Tibial artery (tissue), 4 donors: ENCODE measurements around the gene CITED2.
A peak's percentile ranks its signal among the peaks of the same experiment; 100 is the strongest.
"Not testable (repeated sequence)": the region's sequence is repeated elsewhere in the genome, so short reads cannot be mapped to it uniquely, and the experiment has no call there.

Experiments
- DNase-seq, 2 donors: peaks; one replicate each; pipeline ENCODE4 v3.0.0-alpha.2; 2019
- H3K27ac ChIP-seq, 2 donors: fragments of 200-600 bp; sonication (generic) in 1 of 2; 1 replicate in 1 of 2; 2 replicates in 1 of 2; pipeline ENCODE4 v1.5.1; 2018 to 2019; ENCODE audit warnings: mild to moderate bottlenecking in 1 of 2
- H3K27me3 ChIP-seq, 2 donors: fragments of 200-600 bp; sonication (generic) in 1 of 2; one replicate each; pipeline versions ENCODE4 v1.5.1 to v1.6.0; 2016 to 2019
- H3K36me3 ChIP-seq, 3 donors: fragments of 200-600 bp; sonication (generic) in 2 of 3; one replicate each; pipeline ENCODE4 v1.5.1; 2016 to 2019; ENCODE audit warnings: mild to moderate bottlenecking in 2 of 3
- H3K4me1 ChIP-seq, 4 donors: fragments of 200-600 bp; sonication (generic) in 2 of 4; 1 replicate in 3 of 4; 2 replicates in 1 of 4; pipeline ENCODE4 v1.5.1; 2016 to 2019
- H3K4me3 ChIP-seq, 2 donors: fragments of 200-600 bp; sonication (generic) in 1 of 2; 1 replicate in 1 of 2; 2 replicates in 1 of 2; pipeline ENCODE4 v1.5.1; 2018 to 2019; ENCODE audit warnings: mild to moderate bottlenecking in 2 of 2
- H3K9me3 ChIP-seq, 3 donors: fragments of 200-600 bp; sonication (generic) in 1 of 3; one replicate each; pipeline ENCODE4 v1.5.1; 2016 to 2019
- intact Hi-C: fragments of 100-400 bp; cut with DNase I; formaldehyde crosslinking; loops from one replicate; pipeline ENCODE4 v1.15.0; 2023; ENCODE audit warnings: low total_unique reads
- TF ChIP-seq, protein P1 (sequence below), 2 experiments: fragments of 200-600 bp in 1 of 2; fragments of 450-650 bp in 1 of 2; IDR thresholded peaks; one replicate each; pipeline ENCODE4 v1.5.1; 2017 to 2019; ENCODE audit warnings: antibody characterized with exemption in 2 of 2, mild to moderate bottlenecking in 1 of 2, moderate library complexity in 1 of 2

CITED2 gene

GRCh38 chr6:139368661-139369060, 5.8 kb downstream of the CITED2 start:
- Histone ChIP-seq H3K4me3 (no peak overlapping the region), H3K36me3 (peaks cover 11 to 23% (median 13%) of the 10 kb centered on the region in 3 donors), H3K27me3 (no peaks in the 10 kb centered on the region), H3K4me1 (peaks cover 0 to 33% (median 18%) of the 10 kb centered on the region in 4 donors), H3K27ac (peak overlapping the region in 1 of 2 donors; percentile 29), H3K9me3 (no peaks in the 10 kb centered on the region)
- DNase-seq: no peak
- TF ChIP-seq, protein P1, sequence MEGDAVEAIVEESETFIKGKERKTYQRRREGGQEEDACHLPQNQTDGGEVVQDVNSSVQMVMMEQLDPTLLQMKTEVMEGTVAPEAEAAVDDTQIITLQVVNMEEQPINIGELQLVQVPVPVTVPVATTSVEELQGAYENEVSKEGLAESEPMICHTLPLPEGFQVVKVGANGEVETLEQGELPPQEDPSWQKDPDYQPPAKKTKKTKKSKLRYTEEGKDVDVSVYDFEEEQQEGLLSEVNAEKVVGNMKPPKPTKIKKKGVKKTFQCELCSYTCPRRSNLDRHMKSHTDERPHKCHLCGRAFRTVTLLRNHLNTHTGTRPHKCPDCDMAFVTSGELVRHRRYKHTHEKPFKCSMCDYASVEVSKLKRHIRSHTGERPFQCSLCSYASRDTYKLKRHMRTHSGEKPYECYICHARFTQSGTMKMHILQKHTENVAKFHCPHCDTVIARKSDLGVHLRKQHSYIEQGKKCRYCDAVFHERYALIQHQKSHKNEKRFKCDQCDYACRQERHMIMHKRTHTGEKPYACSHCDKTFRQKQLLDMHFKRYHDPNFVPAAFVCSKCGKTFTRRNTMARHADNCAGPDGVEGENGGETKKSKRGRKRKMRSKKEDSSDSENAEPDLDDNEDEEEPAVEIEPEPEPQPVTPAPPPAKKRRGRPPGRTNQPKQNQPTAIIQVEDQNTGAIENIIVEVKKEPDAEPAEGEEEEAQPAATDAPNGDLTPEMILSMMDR (IDR thresholded peaks at IDR 0.05): no peak
- intact Hi-C loops: no loop called here

GRCh38 chr6:139367810-139368351, 6.6 kb downstream of the CITED2 start:
- DNase-seq: no peak
- no peaks in the 10 kb centered on the region for H3K9me3 ChIP-seq
- peaks cover 0 to 33% (median 18%) of the 10 kb centered on the region in 4 donors for H3K4me1 ChIP-seq
- TF ChIP-seq, protein P1 (IDR thresholded peaks at IDR 0.05): no peak
- no peak overlapping the region for H3K4me3 ChIP-seq
- peaks cover 5 to 15% (median 9%) of the 10 kb centered on the region in 3 donors for H3K36me3 ChIP-seq
- intact Hi-C loops: no loop called here
- H3K27me3 ChIP-seq: no peaks in the 10 kb centered on the region
- peak overlapping the region in 1 of 2 donors; percentile 29 for H3K27ac ChIP-seq

- TF ChIP-seq, protein P1 (IDR thresholded peaks at IDR 0.05): no peak
- Histone ChIP-seq H3K36me3 (no peaks in the 10 kb centered on the region), H3K27ac (no peak overlapping the region), H3K27me3 (no peaks in the 10 kb centered on the region), H3K9me3 (no peaks in the 10 kb centered on the region), H3K4me3 (no peak overlapping the region), H3K4me1 (peaks cover 0 to 25% (median 13%) of the 10 kb centered on the region in 4 donors)
- DNase-seq: no peak
- intact Hi-C loops: loop anchor here (5.0 kb wide), 2 partner anchors 148 to 548 kb away; no protein-coding TSS in a partner anchor
Observed at GRCh38 chr6:139364982-139365379, 9.5 kb downstream of the CITED2 start.

DNA sequence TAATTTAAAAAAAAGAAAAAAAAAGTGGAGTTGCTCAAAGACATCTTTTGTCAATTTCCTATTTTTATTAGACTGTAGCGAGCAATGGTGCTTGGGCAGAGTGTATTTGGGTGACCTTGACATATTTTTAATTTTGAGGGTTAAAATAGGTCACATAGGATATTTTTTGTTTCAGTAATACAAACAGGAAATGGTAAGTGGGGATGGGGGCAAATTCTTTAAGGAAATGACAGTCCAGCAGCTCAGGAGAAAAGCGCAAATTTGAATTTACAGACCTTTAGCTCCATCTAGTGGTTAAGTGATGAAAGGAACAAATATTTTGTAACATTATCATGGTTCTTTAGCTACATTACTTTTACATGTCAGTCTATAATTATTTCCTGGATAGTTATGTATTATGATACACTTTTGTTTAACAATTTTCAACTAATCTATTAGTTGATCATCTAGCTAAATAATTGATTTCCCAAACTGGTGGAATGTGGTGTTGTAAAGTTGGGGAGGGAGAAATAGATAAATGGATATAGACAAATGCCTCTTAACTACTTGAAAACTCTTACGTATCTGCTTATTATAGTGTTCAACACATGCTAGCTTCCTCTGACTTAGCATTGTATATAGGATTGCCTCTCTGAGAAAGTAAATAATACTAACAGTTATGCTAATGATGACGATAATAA, 10.0 kb downstream of the CITED2 start:
- Histone ChIP-seq H3K9me3 (no peaks in the 10 kb centered on the region), H3K4me1 (peaks cover 0 to 20% (median 8%) of the 10 kb centered on the region in 4 donors), H3K27me3 (no peaks in the 10 kb centered on the region), H3K4me3 (no peak overlapping the region), H3K27ac (no peak overlapping the region), H3K36me3 (no peaks in the 10 kb centered on the region)
- TF ChIP-seq, protein P1 (IDR thresholded peaks at IDR 0.05): peak; percentile 66 to 88
- DNase-seq: no peak
- intact Hi-C loops: loop anchor here (5.0 kb wide), 2 partner anchors 147 to 547 kb away; no protein-coding TSS in a partner anchor

DNA sequence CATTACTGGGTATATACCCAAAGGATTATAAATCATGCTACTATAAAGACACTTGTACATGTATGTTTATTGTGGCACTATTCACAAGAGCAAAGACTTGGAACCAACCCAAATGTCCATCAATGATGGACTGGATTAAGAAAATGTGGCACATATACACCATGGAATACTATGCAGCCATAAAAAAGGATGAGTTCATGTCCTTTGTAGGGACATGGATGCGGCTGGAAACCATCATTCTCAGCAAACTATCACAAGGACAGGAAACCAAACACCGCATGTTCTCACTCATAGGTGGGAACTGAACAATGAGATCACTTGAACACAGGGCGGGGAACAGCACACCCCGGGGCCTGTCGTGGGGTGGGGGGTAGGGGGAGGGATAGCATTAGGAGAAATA, 10.7 kb downstream of the CITED2 start:
- not testable (repeated sequence) for DNase-seq, H3K27me3 ChIP-seq, H3K4me3 ChIP-seq, H3K36me3 ChIP-seq, H3K27ac ChIP-seq, H3K9me3 ChIP-seq
- H3K4me1 ChIP-seq: peaks cover 0 to 14% (median 2%) of the 10 kb centered on the region in 4 donors
- intact Hi-C loops: loop anchor here (5.0 kb wide), 2 partner anchors 146 to 546 kb away; no protein-coding TSS in a partner anchor

GRCh38 chr6:139363123-139363522, 11.3 kb downstream of the CITED2 start:
- H3K27ac ChIP-seq, H3K27me3 ChIP-seq, H3K9me3 ChIP-seq, DNase-seq, H3K4me1 ChIP-seq, H3K36me3 ChIP-seq, H3K4me3 ChIP-seq: not testable (repeated sequence)
- intact Hi-C loops: loop anchor here (5.0 kb wide), 2 partner anchors 146 to 546 kb away; no protein-coding TSS in a partner anchor
